Right lobe of liver (tissue), 6 donors: ENCODE results near the gene LPCAT3. TPM values are rescaled to one million over a fixed set of nuclear protein-coding genes. Genes with fewer than 3 reads are reported as not detected.

ENCODE experiments used
- ATAC-seq, 4 donors: fragments of 200-7000 bp; cut with Tn5 transposase; one replicate each; pipeline ENCODE4 v1.9.1; 2020; ENCODE audit warnings: mild to moderate bottlenecking in 4 of 4, moderate library complexity in 4 of 4
- DNase-seq, 3 donors: peaks; one replicate each; pipeline ENCODE4 v3.0.0-alpha.2; 2020
- H3K27ac ChIP-seq, 3 donors: fragments of 200-600 bp; one replicate each; pipeline ENCODE4 v1.8.0; 2022
- H3K27me3 ChIP-seq, 2 donors: fragments of 200-600 bp; one replicate each; pipeline ENCODE4 v1.8.0; 2022
- H3K36me3 ChIP-seq, 4 donors: fragments of 200-600 bp; sonication (generic) in 1 of 4; one replicate each; pipeline versions ENCODE4 v1.5.1 to v1.8.0; 2017 to 2022; ENCODE audit warnings: control low read depth in 1 of 4
- H3K4me1 ChIP-seq, 4 donors: fragments of 200-600 bp; sonication (generic) in 1 of 4; one replicate each; pipeline versions ENCODE4 v1.5.1 to v1.8.0; 2017 to 2022; ENCODE audit warnings: control low read depth in 1 of 4
- H3K4me3 ChIP-seq, 3 donors: fragments of 200-600 bp; one replicate each; pipeline ENCODE4 v1.8.0; 2022
- H3K9me3 ChIP-seq, 4 donors: fragments of 200-600 bp; sonication (generic) in 1 of 4; one replicate each; pipeline versions ENCODE4 v1.5.1 to v1.8.0; 2017 to 2022; ENCODE audit warnings: control low read depth in 1 of 4
- CTCF ChIP-seq, 4 donors: fragments of 200-600 bp in 3 of 4; fragments of 450-650 bp in 1 of 4; IDR thresholded peaks; one replicate each; pipeline versions ENCODE4 v1.5.1 to v1.8.0; 2016 to 2022; ENCODE audit warnings: antibody characterized with exemption in 4 of 4, mild to moderate bottlenecking in 2 of 4
- POLR2A ChIP-seq: fragments of 450-650 bp; IDR thresholded peaks from one replicate; pipeline ENCODE4 v1.6.1; 2017; ENCODE audit warnings: antibody characterized with exemption, mild to moderate bottlenecking
- WGBS: methylation state at CpG from one replicate; pipeline ENCODE4 v1.1.6; 2018; ENCODE audit warnings: low coverage, low lambda C conversion rate; ENCODE audit not compliant: insufficient coverage; ENCODE audit errors: missing lambda C conversion rate; 5-methylcytosine and 5-hydroxymethylcytosine counted together
- intact Hi-C, 2 donors: fragments of 100-400 bp; cut with DNase I; formaldehyde crosslinking; loops; one replicate each; pipeline versions ENCODE4 v1.11.2 to v1.14.1; 2022
- total RNA-seq, 6 experiments: library from RNA; depleted of rRNA in 2 of 6; stranded (reverse); fragments of >200 nt in 2 of 6; fragmentation: NEBNext Ultra II Directional in 3 of 6; extraction: Animal tissue kit (Norgen Biotek cat#: 25700) in 3 of 6; gene quantifications; one replicate each; pipeline versions ENCODE4 v1.1.0 to v1.2.4, GENCODE V29; 2016 to 2023
- donor health status: DM: no; HTN: yes; CAD: no.
- donor health status: DM: no; HTN: no; CAD: no.
- donor health status: DM: no; HTN: no; CAD: no.
- donor health status: DM: no; HTN: yes; CAD: no.
- donor health status: DM: no; HTN: yes; CAD: no.

The LPCAT3 gene
- total RNA-seq, 6 experiments from 2014 or later: 50.6 to 115 (median 77.5) TPM

- DNase-seq (no peak), ATAC-seq (no peak)
- peak overlapping the region; percentile 80 to 93 (median 81) for H3K4me3 ChIP-seq
- H3K27ac ChIP-seq: peak overlapping the region in 2 of 3 donors; percentile 78 to 80
- H3K9me3 ChIP-seq: no peaks in the 10 kb centered on the region
- no peaks in the 10 kb centered on the region for H3K27me3 ChIP-seq
- no peaks in the 10 kb centered on the region for H3K36me3 ChIP-seq
- peak in 1 of 4 donors; percentile 4 for TF ChIP-seq CTCF (IDR thresholded peaks at IDR 0.05)
- no peak for TF ChIP-seq POLR2A
- 3% methylated on average over 6 of the region's 6 CpGs for WGBS
- intact Hi-C loops: no loop called here
- H3K4me1 ChIP-seq: peaks cover 0 to 33% (median 3%) of the 10 kb centered on the region in 4 donors
These were observed 830 bp upstream of the LPCAT3 start for GRCh38 chr12:7019043-7019569.

GRCh38 chr12:7017870-7018349, 366 bp downstream of the LPCAT3 start:
- intact Hi-C loops: no loop called here
- H3K36me3 ChIP-seq: no peaks in the 10 kb centered on the region
- ATAC-seq (peak; percentile 5 to 28 (median 22)), DNase-seq (peak in 1 of 3 donors; percentile 61)
- no peaks in the 10 kb centered on the region for H3K27me3 ChIP-seq
- H3K4me1 ChIP-seq: peaks cover 0 to 35% (median 3%) of the 10 kb centered on the region in 4 donors
- 0% methylated on average over 12 of the region's 25 CpGs for WGBS
- no peak for TF ChIP-seq CTCF (IDR thresholded peaks at IDR 0.05)
- H3K4me3 ChIP-seq: peak overlapping the region; percentile 80 to 93 (median 81)
- peak overlapping the region; percentile 78 to 84 (median 80) for H3K27ac ChIP-seq
- no peaks in the 10 kb centered on the region for H3K9me3 ChIP-seq

GRCh38 chr12:7016958-7017571, 1.2 kb downstream of the LPCAT3 start:
- peak overlapping the region; percentile 80 to 93 (median 81) for H3K4me3 ChIP-seq
- H3K9me3 ChIP-seq: no peaks in the 10 kb centered on the region
- H3K36me3 ChIP-seq: no peaks in the 10 kb centered on the region
- intact Hi-C loops: no loop called here
- H3K27me3 ChIP-seq: no peaks in the 10 kb centered on the region
- WGBS: 22% methylated on average over 6 of the region's 6 CpGs
- ATAC-seq (no peak), DNase-seq (no peak)
- H3K27ac ChIP-seq: peak overlapping the region; percentile 78 to 84 (median 80)
- no peak for TF ChIP-seq POLR2A
- no peak for TF ChIP-seq CTCF (IDR thresholded peaks at IDR 0.05)
- peaks cover 0 to 35% (median 3%) of the 10 kb centered on the region in 4 donors for H3K4me1 ChIP-seq

GRCh38 chr12:7015555-7016370, 2.5 kb downstream of the LPCAT3 start:
- Histone ChIP-seq H3K9me3 (no peaks in the 10 kb centered on the region), H3K4me1 (peaks cover 0 to 38% (median 3%) of the 10 kb centered on the region in 4 donors), H3K36me3 (no peaks in the 10 kb centered on the region), H3K4me3 (peak overlapping the region; percentile 80 to 93 (median 81)), H3K27me3 (no peaks in the 10 kb centered on the region), H3K27ac (peak overlapping the region in 1 of 3 donors; percentile 16)
- DNase-seq: no peak
- intact Hi-C loops: no loop called here
- TF ChIP-seq CTCF (IDR thresholded peaks at IDR 0.05): no peak
- no peak for ATAC-seq
- 47% methylated on average over 6 of the region's 6 CpGs for WGBS
